NB4 (cell line): ENCODE measurements around the gene MGMT.

ENCODE experiments used
- DNase-seq: peaks from one replicate; pipeline ENCODE4 v3.0.0; 2010; ENCODE audit warnings: low read depth
- H3K4me3 ChIP-seq: one replicate; pipeline ENCODE4 v1.5.1; 2011; ENCODE audit warnings: mild to moderate bottlenecking, low read depth, low read length, moderate library complexity
- CTCF ChIP-seq: IDR thresholded peaks from one replicate; pipeline ENCODE4 v1.5.1; 2012; ENCODE audit warnings: low read depth, low read length
- MAX ChIP-seq: IDR thresholded peaks from 2 replicates; pipeline ENCODE4 v1.6.1; 2011; ENCODE audit warnings: low read depth, low read length
- MYC ChIP-seq: IDR thresholded peaks from 2 replicates; pipeline ENCODE4 v1.6.1; 2011; ENCODE audit warnings: low read depth, low read length
- POLR2A ChIP-seq: IDR thresholded peaks from 2 replicates; pipeline ENCODE4 v1.6.1; 2011; ENCODE audit warnings: mild to moderate bottlenecking; ENCODE audit not compliant: insufficient read length; ENCODE audit errors: extremely low read depth

MGMT gene

GRCh38 chr10:129570185-129570584 lies 103.1 kb downstream of the MGMT start:
- H3K4me3 ChIP-seq = no peak overlapping the region
- TF ChIP-seq MAX (no peak), POLR2A (no peak), MYC (no peak), CTCF (no peak)
- DNase-seq = no peak

GRCh38 chr10:129579228-129579627 lies 112.2 kb downstream of the MGMT start:
- DNase-seq = no peak
- no peak overlapping the region for H3K4me3 ChIP-seq
- TF ChIP-seq MYC (no peak), POLR2A (no peak), CTCF (no peak), MAX (no peak)

DNA sequence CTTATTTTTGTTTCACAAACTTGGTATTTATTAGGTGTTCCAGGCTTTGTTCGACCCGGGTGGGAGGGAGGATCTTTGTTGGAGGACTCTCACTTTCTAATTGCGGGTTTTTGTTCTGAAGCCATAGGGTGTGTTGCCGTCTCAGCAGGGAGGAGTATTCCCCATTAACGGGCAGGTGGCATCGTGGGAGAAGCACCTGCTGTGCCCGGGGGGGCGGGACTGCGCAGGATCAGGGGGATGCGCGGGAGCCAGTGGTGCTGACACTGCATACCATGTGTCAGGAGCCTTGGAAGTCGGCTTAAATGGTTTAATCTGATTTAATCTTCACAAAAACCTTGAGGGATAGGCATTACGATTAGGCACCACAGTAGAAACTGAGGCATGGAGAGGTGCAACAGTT lies 113.0 kb downstream of the MGMT start:
- TF ChIP-seq CTCF = no peak
- no peak for TF ChIP-seq MYC
- TF ChIP-seq POLR2A = no peak
- TF ChIP-seq MAX = no peak
- no peak overlapping the region for H3K4me3 ChIP-seq
- no peak for DNase-seq

GRCh38 chr10:129580901-129581300 lies 113.9 kb downstream of the MGMT start:
- no peak for DNase-seq
- TF ChIP-seq MYC = no peak
- TF ChIP-seq POLR2A = no peak
- no peak for TF ChIP-seq CTCF
- no peak for TF ChIP-seq MAX
- no peak overlapping the region for H3K4me3 ChIP-seq

- no peak for DNase-seq
- H3K4me3 ChIP-seq = no peak overlapping the region
- TF ChIP-seq MAX (no peak), POLR2A (no peak), MYC (no peak), CTCF (no peak)
These were observed 114.9 kb downstream of the MGMT start for GRCh38 chr10:129581827-129582411.

DNA sequence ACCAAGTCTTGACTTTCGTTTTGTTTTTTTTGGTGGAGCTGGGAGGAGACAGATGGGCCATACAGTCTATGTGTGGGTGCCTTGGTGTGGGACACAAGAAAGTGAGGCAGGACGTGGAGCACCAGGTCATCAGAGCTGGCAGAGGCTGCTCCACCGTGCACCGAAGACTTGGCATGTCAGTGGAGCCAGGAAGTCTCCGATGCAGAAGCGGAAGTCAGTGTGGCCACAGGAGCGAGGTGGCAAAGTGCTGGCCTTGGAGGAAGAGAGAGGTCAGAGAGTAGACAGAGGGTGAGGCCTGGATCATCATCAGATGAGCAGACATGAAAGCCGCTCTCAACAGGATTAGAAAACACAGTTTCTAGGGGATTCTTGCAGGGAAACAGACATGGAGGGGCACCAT lies 116.8 kb downstream of the MGMT start:
- DNase-seq = no peak
- no peak overlapping the region for H3K4me3 ChIP-seq
- TF ChIP-seq MYC (no peak), MAX (no peak), POLR2A (no peak), CTCF (no peak)
